Measurements from ENCODE around the gene PLCB1.

The PLCB1 gene

GRCh38 chr20:8292793-8293192 lies 160.7 kb downstream of the PLCB1 start:
- Histone ChIP-seq H3K79me2 (ENCODE audit: insufficient read depth, low read length) (no peaks in the 10 kb centered on the region; the same call in 1 of the 2 replicates), H3F3A (ENCODE audit: low read depth) (peaks cover 3% of the 10 kb centered on the region; the same call in 1 of the 2 replicates), H3K9me2 (replicated peaks; ENCODE audit: low read depth, low read length) (no peaks in the 10 kb centered on the region), H3K4me1 (ENCODE audit: insufficient read depth, low read length, poor library complexity, severe bottlenecking) (peaks cover 5% of the 10 kb centered on the region), H2AFZ (ENCODE audit: low read length) (no peak overlapping the region), H3K4me2 (ENCODE audit: low read depth, low read length, poor library complexity, severe bottlenecking) (no peak overlapping the region), H3K9me3 (ENCODE audit: insufficient read depth, low read depth, low read length) (no peaks in the 10 kb centered on the region), H3K4me3 (ENCODE audit: low read length, poor library complexity, severe bottlenecking) (no peak overlapping the region), H3K36me3 (ENCODE audit: insufficient read depth, low read length) (no peaks in the 10 kb centered on the region), H3K27me3 (ENCODE audit: insufficient read depth, low read length, poor library complexity, severe bottlenecking) (no peaks in the 10 kb centered on the region), H3K9ac (ENCODE audit: low read depth, low read length, poor library complexity, severe bottlenecking) (no peak overlapping the region), H4K20me1 (ENCODE audit: insufficient read depth, low read length, poor library complexity, severe bottlenecking) (no peaks in the 10 kb centered on the region)
- TF ChIP-seq CTCF (conservative IDR thresholded peaks at IDR 0.05; ENCODE audit: low read length), result no peak
- no peak for TF ChIP-seq EZH2phosphoT487 (IDR thresholded peaks at IDR 0.05; ENCODE audit: borderline replicate concordance)

GRCh38 chr20:8293750-8294149 lies 161.7 kb downstream of the PLCB1 start:
- Histone ChIP-seq H3F3A (ENCODE audit: low read depth) (peaks cover 3% of the 10 kb centered on the region; the same call in 1 of the 2 replicates), H3K9me3 (ENCODE audit: insufficient read depth, low read depth, low read length) (no peaks in the 10 kb centered on the region), H3K79me2 (ENCODE audit: insufficient read depth, low read length) (no peaks in the 10 kb centered on the region; the same call in 1 of the 2 replicates), H4K20me1 (ENCODE audit: insufficient read depth, low read length, poor library complexity, severe bottlenecking) (no peaks in the 10 kb centered on the region), H3K4me3 (ENCODE audit: low read length, poor library complexity, severe bottlenecking) (no peak overlapping the region), H3K27me3 (ENCODE audit: insufficient read depth, low read length, poor library complexity, severe bottlenecking) (no peaks in the 10 kb centered on the region), H3K9ac (ENCODE audit: low read depth, low read length, poor library complexity, severe bottlenecking) (no peak overlapping the region), H3K36me3 (ENCODE audit: insufficient read depth, low read length) (no peaks in the 10 kb centered on the region), H3K9me2 (replicated peaks; ENCODE audit: low read depth, low read length) (no peaks in the 10 kb centered on the region), H2AFZ (ENCODE audit: low read length) (no peak overlapping the region), H3K4me2 (ENCODE audit: low read depth, low read length, poor library complexity, severe bottlenecking) (no peak overlapping the region), H3K4me1 (ENCODE audit: insufficient read depth, low read length, poor library complexity, severe bottlenecking) (peaks cover 5% of the 10 kb centered on the region)
- no peak for TF ChIP-seq EZH2phosphoT487 (IDR thresholded peaks at IDR 0.05; ENCODE audit: borderline replicate concordance)
- TF ChIP-seq CTCF (conservative IDR thresholded peaks at IDR 0.05; ENCODE audit: low read length), result no peak

- H2AFZ ChIP-seq (ENCODE audit: low read length), result no peak overlapping the region
- H3K4me2 ChIP-seq (ENCODE audit: low read depth, low read length, poor library complexity, severe bottlenecking), result no peak overlapping the region
- TF ChIP-seq CTCF (conservative IDR thresholded peaks at IDR 0.05; ENCODE audit: low read length) (no peak), EZH2phosphoT487 (IDR thresholded peaks at IDR 0.05; ENCODE audit: borderline replicate concordance) (no peak)
- H3K9ac ChIP-seq (ENCODE audit: low read depth, low read length, poor library complexity, severe bottlenecking), result no peak overlapping the region
- no peaks in the 10 kb centered on the region for H3K79me2 ChIP-seq (ENCODE audit: insufficient read depth, low read length)
- H4K20me1 ChIP-seq (ENCODE audit: insufficient read depth, low read length, poor library complexity, severe bottlenecking), result no peaks in the 10 kb centered on the region
- no peaks in the 10 kb centered on the region for H3K9me3 ChIP-seq (ENCODE audit: insufficient read depth, low read depth, low read length)
- no peaks in the 10 kb centered on the region for H3K36me3 ChIP-seq (ENCODE audit: insufficient read depth, low read length)
- H3K4me3 ChIP-seq (ENCODE audit: low read length, poor library complexity, severe bottlenecking), result no peak overlapping the region
- H3K9me2 ChIP-seq (replicated peaks; ENCODE audit: low read depth, low read length), result no peaks in the 10 kb centered on the region
- H3K4me1 ChIP-seq (ENCODE audit: insufficient read depth, low read length, poor library complexity, severe bottlenecking), result peaks cover 4% of the 10 kb centered on the region
- H3K27me3 ChIP-seq (ENCODE audit: insufficient read depth, low read length, poor library complexity, severe bottlenecking), result no peaks in the 10 kb centered on the region
- H3F3A ChIP-seq (ENCODE audit: low read depth), result peaks cover 3% of the 10 kb centered on the region; the same call in 1 of the 2 replicates
Measured at GRCh38 chr20:8296536-8296935, 164.5 kb downstream of the PLCB1 start.
